Glutamatergic neuron (in vitro differentiated cells): ENCODE data around the gene RBM19. TPM values are rescaled to one million over a fixed set of nuclear protein-coding genes. Genes with fewer than 3 reads are reported as not detected.
A peak's percentile ranks its signal among the peaks of the same experiment; 100 is the strongest.

ENCODE experiments used
- DNase-seq: peaks from one replicate; pipeline ENCODE4 v3.0.0; 2022
- H3K27ac Mint-ChIP-seq: one replicate; pipeline ENCODE4 v1.8.0; 2020; ENCODE audit warnings: mild to moderate bottlenecking, mixed read lengths, inconsistent platforms; ENCODE audit not compliant: unreplicated experiment
- H3K27me3 Mint-ChIP-seq: one replicate; pipeline ENCODE4 v1.8.0; 2020; ENCODE audit warnings: mild to moderate bottlenecking, moderate library complexity, mixed read lengths, inconsistent platforms; ENCODE audit not compliant: unreplicated experiment
- H3K36me3 Mint-ChIP-seq: one replicate; pipeline ENCODE4 v1.8.0; 2020; ENCODE audit warnings: mild to moderate bottlenecking, mixed read lengths, inconsistent platforms; ENCODE audit not compliant: unreplicated experiment
- H3K4me1 Mint-ChIP-seq: one replicate; pipeline ENCODE4 v1.8.0; 2020; ENCODE audit warnings: mild to moderate bottlenecking, low read depth, mixed read lengths, inconsistent platforms; ENCODE audit not compliant: unreplicated experiment
- H3K4me3 Mint-ChIP-seq: one replicate; pipeline ENCODE4 v1.8.0; 2020; ENCODE audit warnings: mild to moderate bottlenecking, mixed read lengths, inconsistent platforms; ENCODE audit not compliant: unreplicated experiment
- H3K9me3 Mint-ChIP-seq: one replicate; pipeline ENCODE4 v1.8.0; 2020; ENCODE audit warnings: mild to moderate bottlenecking, moderate library complexity, mixed read lengths, inconsistent platforms; ENCODE audit not compliant: unreplicated experiment
- total RNA-seq: library from RNA; stranded (reverse); fragmentation: NEBNext Ultra II Directional; extraction: Animal tissue kit (Norgen Biotek cat#: 25700); gene quantifications from one replicate; pipeline ENCODE4 v1.2.1, GENCODE V29; 2021; ENCODE audit not compliant: unreplicated experiment
- TF ChIP-seq, protein P1 (sequence below): fragments of 200-600 bp; sonication (generic); IDR thresholded peaks from one replicate; pipeline ENCODE4 v1.5.0; 2021; ENCODE audit not compliant: partially characterized antibody, unreplicated experiment

Gene RBM19
- total RNA-seq, 1 donor from 2014 or later, result 27.4 TPM

DNA sequence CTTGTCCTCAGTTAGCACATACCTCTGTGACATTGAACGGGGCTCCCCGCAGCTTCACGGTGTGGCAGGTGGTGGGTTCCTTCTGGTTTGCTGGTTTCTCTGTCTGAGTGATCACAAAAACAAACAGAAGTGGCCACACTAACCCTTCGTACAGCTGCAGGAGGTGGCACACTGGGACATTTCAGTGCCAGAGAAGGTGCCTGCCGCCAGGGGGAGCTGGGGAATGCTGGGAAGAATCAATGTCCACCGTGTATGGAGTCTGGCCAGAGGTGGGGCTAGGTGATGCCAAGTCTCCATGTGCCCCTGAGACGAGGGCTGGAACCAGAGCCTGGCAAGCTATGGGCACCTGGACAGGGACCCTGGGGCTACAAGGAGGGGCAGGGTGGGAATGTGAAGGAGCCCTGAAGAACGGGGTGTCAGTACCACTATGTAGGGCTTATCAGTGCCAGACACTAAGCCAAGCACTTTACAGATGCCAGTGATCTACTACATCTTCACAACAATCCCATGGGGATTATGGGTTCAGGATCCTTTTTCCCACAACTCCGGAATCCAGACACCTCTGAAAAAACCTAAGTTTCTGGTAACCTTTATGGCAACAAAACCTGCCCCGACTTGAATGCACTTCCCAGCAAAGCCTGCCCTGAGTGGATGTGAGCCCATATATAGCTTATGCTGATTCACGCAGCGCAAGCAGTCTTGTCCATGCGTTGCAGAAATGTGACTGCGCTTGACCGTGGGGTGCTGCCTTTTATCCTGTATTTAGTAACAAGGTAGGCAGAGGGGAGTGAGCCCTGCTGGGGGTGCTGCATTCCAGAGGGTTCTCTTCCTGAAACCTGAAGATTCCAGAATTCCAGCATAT is 10.8 kb downstream of the RBM19 start:
- no peaks in the 10 kb centered on the region for H3K4me1 Mint-ChIP-seq
- TF ChIP-seq, protein P1, sequence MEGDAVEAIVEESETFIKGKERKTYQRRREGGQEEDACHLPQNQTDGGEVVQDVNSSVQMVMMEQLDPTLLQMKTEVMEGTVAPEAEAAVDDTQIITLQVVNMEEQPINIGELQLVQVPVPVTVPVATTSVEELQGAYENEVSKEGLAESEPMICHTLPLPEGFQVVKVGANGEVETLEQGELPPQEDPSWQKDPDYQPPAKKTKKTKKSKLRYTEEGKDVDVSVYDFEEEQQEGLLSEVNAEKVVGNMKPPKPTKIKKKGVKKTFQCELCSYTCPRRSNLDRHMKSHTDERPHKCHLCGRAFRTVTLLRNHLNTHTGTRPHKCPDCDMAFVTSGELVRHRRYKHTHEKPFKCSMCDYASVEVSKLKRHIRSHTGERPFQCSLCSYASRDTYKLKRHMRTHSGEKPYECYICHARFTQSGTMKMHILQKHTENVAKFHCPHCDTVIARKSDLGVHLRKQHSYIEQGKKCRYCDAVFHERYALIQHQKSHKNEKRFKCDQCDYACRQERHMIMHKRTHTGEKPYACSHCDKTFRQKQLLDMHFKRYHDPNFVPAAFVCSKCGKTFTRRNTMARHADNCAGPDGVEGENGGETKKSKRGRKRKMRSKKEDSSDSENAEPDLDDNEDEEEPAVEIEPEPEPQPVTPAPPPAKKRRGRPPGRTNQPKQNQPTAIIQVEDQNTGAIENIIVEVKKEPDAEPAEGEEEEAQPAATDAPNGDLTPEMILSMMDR, result peak; percentile 49
- peak; percentile 64 for DNase-seq
- H3K27ac Mint-ChIP-seq, result no peak overlapping the region
- no peaks in the 10 kb centered on the region for H3K36me3 Mint-ChIP-seq
- H3K4me3 Mint-ChIP-seq, result no peak overlapping the region
- peaks cover 3% of the 10 kb centered on the region for H3K27me3 Mint-ChIP-seq
- no peaks in the 10 kb centered on the region for H3K9me3 Mint-ChIP-seq

DNA sequence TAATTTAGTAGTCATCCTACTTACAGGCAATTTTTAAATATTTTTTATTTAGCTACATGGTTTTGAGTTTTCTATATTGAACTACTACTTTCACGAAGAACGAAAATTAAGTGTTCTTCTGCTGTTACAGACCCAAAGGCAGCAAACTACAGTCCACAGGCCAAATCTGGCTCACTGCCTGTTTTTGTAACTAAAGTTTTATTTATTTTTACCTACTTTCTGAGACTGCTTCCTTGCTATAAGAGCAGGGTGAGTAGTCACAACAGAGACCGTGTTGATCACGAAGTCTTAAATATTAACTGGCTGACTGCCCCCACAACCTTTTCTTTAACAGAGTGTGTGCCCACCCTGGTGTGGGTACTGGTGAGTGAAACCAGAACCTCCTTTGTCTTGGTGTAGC is 11.6 kb downstream of the RBM19 start:
- H3K9me3 Mint-ChIP-seq, result peaks cover 1% of the 10 kb centered on the region
- no peaks in the 10 kb centered on the region for H3K4me1 Mint-ChIP-seq
- peaks cover 3% of the 10 kb centered on the region for H3K27me3 Mint-ChIP-seq
- DNase-seq, result no peak
- TF ChIP-seq, protein P1, result no peak
- no peak overlapping the region for H3K27ac Mint-ChIP-seq
- no peak overlapping the region for H3K4me3 Mint-ChIP-seq
- no peaks in the 10 kb centered on the region for H3K36me3 Mint-ChIP-seq

DNA sequence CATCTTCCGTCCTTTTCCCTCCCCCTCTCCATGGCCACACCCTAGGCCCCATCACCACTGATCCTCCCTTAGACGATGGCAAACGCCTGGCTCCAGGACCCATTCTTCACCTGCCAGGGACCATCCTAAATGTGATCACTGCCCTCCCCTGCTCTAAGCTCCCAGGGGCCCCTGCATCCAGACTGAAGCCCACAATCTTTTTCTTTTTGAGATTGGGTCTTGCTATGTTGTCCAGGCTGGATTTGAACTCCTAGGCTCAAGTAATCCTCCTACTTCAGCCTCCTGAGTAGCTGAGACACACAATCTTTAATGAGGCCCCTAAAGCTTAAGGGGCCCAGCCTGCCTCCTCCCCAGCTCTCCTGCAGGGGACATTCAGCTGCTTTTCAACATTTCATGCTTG is 15.3 kb downstream of the RBM19 start:
- Mint-ChIP-seq H3K27me3 (peaks cover 3% of the 10 kb centered on the region), H3K27ac (no peak overlapping the region), H3K4me3 (no peak overlapping the region), H3K9me3 (peaks cover 1% of the 10 kb centered on the region), H3K36me3 (peaks cover 4% of the 10 kb centered on the region), H3K4me1 (no peaks in the 10 kb centered on the region)
- TF ChIP-seq, protein P1, result no peak
- DNase-seq, result no peak

GRCh38 chr12:113949321-113950305 is 16.5 kb downstream of the RBM19 start:
- Mint-ChIP-seq H3K36me3 (peaks cover 4% of the 10 kb centered on the region), H3K4me1 (no peaks in the 10 kb centered on the region), H3K27me3 (peaks cover 5% of the 10 kb centered on the region), H3K4me3 (no peak overlapping the region), H3K27ac (no peak overlapping the region), H3K9me3 (peaks cover 1% of the 10 kb centered on the region)
- TF ChIP-seq, protein P1, result no peak
- no peak for DNase-seq
